T follicular helper cell (primary cell): ENCODE data around the gene GPR85.
A peak's percentile ranks its signal among the peaks of the same experiment; 100 is the strongest.
"Not testable (repeated sequence)": the region's sequence is repeated elsewhere in the genome, so short reads cannot be mapped to it uniquely, and the experiment has no call there.

Experiments
- DNase-seq: peaks from one replicate; pipeline ENCODE4 v3.0.0-alpha.2; 2020; ENCODE audit warnings: low read depth
- total RNA-seq, 2 experiments: gene quantifications; one replicate each; lab custom pipeline; 2026; lab: John Stamatoyannopoulos, UW

GPR85 gene
- total RNA-seq, result 0 to 0.09 reads per million in 2 experiments

DNA sequence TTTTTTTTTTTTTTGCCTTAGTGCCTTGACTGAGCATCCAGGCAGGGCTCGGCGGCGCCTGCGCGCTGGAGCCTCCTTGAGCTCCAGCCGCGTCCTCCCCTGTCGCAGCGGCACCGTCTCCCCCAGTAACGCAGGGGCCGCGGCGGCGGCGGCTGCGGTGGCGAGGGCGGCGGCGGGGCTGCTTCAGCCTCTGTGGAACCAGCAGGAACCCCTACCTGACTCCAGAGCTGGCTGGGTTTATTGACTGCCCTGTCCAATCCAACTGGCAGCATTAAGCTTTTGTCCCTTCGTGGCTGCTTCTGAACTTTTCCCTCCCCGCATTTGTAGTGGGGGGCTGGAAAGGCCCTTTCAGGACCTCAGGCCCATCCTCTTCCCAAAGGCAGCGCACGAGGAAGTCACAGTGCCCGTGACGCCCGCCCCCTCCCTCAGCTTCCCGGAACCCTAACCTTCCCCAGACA lies at the start of gene GPR85:
Gene GPR85, minus strand, starts transcription at position 397 of the 458 bp plus-strand sequence. CDS start 2,106 bp downstream, outside the sequence.
- peak; percentile 15 for DNase-seq

- no peak for DNase-seq
Observed at GRCh38 chr7:113134025-113134424, 47.4 kb upstream of the GPR85 start.

DNA sequence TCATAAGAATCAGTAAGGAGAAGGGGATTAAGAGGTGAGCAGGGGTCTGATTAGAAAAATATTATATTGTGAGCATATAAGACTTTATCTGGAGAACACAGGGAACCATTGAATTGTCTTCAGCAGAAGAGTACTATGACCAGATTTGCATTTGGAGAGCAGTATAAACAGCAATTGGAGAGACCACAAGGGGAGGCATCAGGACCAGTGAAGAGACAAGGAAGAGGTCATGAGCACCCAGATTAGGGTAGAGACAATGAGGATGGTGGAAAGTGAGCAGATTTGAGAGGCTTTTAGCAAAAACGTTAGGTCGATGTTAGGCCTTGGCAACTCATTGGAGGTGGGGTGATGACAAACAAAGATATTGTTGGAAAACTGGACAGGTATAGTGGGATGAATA lies 44.7 kb upstream of the GPR85 start:
- DNase-seq, result no peak

DNA sequence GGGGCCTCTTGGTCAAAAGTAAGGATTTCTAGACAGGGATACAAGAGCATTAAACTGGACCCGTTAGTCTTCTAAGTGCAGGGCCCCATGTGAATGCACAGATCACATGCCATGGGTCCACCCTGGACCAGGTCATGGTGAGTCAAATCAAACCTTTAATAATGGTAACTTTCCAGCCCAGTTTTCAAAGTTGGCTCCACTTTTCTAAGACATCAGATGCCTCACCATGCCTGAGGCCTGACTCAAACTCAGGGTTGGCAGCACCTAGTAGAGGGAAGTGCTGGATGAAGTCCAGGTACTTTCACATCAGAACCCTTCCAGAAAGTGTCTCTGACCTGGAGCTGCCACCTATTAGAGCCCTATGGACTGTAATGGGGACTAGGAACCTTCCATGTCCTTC lies 41.4 kb upstream of the GPR85 start:
- DNase-seq, result no peak

DNA sequence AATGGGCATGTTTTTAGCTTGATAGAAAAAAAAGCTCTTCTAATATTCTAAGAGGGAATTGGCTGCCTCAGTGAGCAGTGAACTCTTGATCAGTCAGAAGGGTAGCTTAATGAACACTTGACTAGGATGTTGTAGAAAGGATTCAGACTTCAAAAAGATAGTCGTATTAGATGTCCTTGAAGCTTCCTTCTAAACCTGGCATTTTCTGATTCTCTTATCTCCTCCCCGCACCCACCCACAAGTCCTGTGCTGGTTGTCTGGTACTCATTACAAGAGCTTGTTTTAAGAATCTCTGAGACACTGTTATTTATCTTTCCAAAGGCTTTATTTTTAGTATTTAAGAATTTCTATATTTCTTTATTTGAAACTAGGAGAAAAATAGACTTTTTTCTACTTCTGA lies 39.1 kb upstream of the GPR85 start:
- no peak for DNase-seq

DNA sequence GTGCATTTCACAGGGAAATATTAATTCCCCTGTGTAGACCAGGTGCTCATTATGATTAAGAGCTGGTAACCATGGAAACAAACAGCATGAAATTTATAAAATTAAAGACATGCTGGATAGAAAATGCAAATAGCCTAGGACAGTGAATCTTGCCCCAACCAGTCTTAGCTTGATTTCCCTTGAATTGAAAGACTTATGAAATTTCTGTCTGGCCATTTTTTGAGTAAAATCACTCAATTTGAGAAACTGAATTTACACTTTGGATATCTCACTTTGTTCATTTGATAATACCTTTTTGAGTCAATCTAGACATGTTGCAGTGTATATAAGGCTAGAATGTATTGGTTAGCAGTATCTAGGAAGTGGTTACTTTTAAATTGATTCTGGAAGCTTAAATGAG lies 36.1 kb upstream of the GPR85 start:
- no peak for DNase-seq

DNA sequence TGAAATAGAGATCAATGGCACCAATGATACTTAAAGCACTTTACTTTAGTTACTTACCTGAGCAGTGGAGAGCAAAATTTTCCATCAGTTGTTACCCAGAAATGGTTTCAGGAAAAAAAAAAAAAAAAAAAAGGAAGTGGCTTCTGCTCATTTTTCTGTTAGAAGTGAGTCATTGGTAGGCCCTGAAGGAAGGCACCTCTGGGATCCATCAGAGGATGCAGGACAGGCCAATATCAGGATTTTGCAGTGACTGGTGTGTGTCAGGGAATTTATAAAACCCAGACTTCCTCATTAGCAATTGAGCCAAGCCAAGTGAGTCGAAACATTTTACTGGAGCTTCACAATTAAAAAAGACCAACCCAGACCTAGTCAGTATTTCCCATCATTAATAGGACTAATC lies 34.0 kb upstream of the GPR85 start:
- DNase-seq, result no peak

GRCh38 chr7:113119429-113119828 lies 32.8 kb upstream of the GPR85 start:
- DNase-seq, result no peak

DNA sequence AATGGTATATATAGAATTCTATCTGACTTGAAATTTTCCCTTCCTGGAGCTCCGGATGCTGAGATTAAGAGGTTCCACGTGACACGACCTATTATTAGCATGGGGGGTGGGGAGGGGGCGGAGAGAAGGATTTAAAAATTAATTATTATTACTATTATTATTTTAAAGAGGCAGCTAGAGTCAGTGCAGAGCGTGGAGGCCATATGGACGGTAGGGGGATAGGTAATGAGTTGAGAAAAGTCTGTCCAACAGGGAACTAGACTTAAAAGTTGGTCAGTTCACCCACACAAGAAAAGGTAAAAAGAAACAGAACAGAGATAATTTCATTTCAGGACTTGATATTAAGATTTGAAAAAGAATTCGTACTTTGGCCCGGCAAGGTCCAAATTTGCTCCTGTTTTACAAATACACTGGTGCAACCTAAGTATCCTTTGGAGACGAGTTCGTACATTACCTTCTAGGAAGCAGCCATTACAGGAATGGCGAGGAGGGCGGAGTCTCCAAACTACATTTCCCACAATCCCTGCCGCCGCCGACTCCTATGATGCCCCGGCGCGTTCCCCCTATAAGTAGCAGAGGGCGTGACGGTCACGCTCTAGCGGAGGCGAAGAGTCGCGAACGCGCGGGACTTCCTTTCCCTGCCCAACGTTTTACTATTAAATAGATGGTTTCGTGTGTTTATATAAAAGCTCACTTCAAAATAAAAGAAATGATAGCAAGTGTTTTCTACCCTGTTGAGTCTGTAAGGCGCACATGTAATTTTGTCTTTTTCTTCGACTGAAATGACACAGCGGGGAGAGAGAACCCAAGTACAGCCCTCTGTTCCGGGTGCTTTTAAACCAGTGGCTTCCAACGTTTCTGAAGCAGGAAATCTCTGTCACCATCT lies 31.7 kb upstream of the GPR85 start, which contains the start of gene SMIM30:
Gene SMIM30, minus strand, starts transcription at position 481 of the 886 bp plus-strand sequence. CDS start 976 bp downstream, outside the sequence.
- DNase-seq, result peak; percentile 77

DNA sequence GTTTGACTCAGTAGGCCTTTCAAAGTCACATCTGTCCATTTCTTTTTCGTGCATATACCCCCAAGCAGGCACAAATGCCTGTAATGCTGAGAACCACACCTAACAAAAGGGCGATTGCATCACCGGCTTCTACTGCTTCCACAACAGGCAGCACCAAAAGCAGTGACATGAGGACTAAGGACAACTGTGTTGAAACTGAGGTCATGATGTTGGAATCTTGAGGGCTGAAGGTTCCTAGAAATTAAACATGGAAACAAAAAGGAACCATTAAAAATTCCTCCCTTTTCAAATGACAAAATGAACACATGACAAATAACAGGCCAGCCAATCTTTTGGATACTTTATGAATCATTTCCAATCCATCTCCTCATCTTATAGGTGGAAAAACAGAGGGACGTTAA lies 30.7 kb upstream of the GPR85 start:
- DNase-seq, result not testable (repeated sequence)

- DNase-seq, result no peak
Observed at GRCh38 chr7:113113912-113114311, 27.3 kb upstream of the GPR85 start.

GRCh38 chr7:113109718-113110117 lies 23.1 kb upstream of the GPR85 start:
- DNase-seq, result no peak

DNA sequence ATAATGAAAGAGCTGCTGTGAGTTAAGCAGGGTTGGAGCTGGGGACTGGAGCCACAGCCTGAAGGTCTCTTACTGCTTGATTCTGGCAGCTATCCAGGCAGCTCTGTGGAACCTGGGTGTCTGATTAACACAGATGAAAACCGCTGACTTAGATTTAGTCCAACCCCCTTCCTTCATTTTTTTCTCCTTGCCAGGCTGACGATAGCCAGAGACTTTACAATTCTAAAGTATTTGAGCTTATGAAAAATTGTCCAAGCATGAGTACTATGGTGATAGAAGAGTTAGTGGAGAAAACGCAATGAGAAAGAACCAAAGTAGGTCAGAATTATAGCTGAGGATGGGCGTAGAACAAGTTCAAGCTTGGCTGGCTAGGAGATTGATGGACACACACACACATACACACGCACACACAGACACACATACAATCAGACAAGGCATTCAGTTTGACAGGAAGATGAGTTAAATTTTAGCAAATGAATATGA lies 13.5 kb upstream of the GPR85 start:
- DNase-seq, result no peak

DNA sequence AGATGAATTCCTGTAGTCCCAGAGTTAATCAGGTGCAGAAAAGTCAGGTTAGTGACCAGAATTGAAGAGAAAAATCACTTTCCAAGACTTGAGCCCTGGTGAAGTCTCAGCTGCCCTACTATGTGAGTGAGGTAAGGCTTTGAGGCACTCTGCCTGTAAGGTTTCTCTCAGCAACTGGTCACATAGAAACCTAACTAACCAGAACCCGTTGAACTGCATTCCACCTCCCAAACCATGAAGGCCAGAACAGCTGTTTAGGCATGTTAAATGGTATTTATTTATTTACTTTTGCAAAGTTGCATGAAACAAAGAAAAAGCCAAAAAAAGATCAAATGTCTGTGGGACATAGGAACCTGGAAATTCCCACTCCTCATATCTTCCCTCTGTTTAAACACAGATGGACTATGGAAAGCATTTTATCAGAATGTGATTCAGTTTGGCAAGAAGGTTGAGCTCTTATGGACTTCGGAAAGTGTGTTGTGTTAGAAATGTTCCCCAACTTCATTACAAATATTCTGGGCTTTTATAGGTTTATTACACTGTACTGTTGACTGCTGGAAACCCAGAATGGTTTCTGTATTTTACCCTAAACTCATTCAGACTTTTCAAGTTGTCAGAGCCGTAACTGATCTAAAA lies 12.8 kb upstream of the GPR85 start:
- no peak for DNase-seq

- DNase-seq, result no peak
Observed at GRCh38 chr7:113094517-113095249, 8.1 kb upstream of the GPR85 start.

- DNase-seq, result no peak
Observed at GRCh38 chr7:113093561-113093960, 6.9 kb upstream of the GPR85 start.

- no peak for DNase-seq
Observed at GRCh38 chr7:113092762-113093161, 6.1 kb upstream of the GPR85 start.

- DNase-seq, result no peak
Observed at GRCh38 chr7:113087071-113087998, 708 bp upstream of the GPR85 start.

- DNase-seq, result no peak
Observed at GRCh38 chr7:113085781-113086390, 741 bp downstream of the GPR85 start.

DNA sequence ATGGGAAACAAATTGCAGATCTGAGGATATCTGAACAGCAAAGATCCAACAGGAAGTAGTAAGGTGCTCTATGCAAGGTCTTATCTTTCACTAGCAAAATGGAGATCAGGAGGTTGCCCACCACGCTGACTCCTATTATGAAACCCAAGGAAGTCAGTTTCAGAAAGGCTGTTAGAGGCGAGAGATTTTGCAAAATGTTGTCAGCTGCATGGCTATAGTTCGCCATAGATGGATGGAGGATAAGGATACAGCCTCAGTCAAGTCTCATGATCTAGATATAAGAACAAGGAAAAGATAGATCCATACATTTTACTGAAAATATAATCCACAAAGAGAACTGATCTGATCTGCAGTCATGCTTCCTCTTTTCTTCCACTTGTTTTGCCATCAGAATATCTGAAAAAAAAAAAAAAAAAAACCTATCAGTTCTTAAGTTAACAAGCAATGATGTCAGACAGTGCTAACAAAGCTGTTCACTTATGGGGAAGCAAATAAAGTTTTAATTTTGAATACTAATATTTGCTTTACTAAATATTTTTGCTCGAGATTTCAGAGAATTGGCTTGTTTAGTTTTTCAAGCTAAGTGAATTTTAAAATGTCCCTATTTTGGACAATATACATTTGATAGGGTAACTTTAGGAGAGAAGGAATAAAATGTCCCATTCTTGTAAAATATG lies 2.0 kb downstream of the GPR85 start:
- DNase-seq, result no peak
